BLaER1 (cell line): ENCODE data around the gene TIGD3.

ENCODE experiments used
- H3K27ac ChIP-seq: shearing (Covaris generic); formaldehyde crosslinking; 2 replicates; pipeline ENCODE4 v1.8.1; 2022
- H3K27me3 ChIP-seq: shearing (Covaris generic); formaldehyde crosslinking; 2 replicates; pipeline ENCODE4 v1.8.1; 2022
- H3K36me3 ChIP-seq: shearing (Covaris generic); formaldehyde crosslinking; 2 replicates; pipeline ENCODE4 v1.8.1; 2022
- H3K4me1 ChIP-seq: shearing (Covaris generic); formaldehyde crosslinking; 2 replicates; pipeline ENCODE4 v1.8.1; 2022
- H3K4me2 ChIP-seq: shearing (Covaris generic); formaldehyde crosslinking; 2 replicates; pipeline ENCODE4 v1.8.1; 2022
- H3K4me3 ChIP-seq: shearing (Covaris generic); formaldehyde crosslinking; 2 replicates; pipeline ENCODE4 v1.8.1; 2022
- H3K9ac ChIP-seq: shearing (Covaris generic); formaldehyde crosslinking; 2 replicates; pipeline ENCODE4 v1.8.1; 2022
- H3K9me3 ChIP-seq: shearing (Covaris generic); formaldehyde crosslinking; 2 replicates; pipeline ENCODE4 v1.8.1; 2022
- H4K20me1 ChIP-seq: shearing (Covaris generic); formaldehyde crosslinking; 2 replicates; pipeline ENCODE4 v1.8.1; 2022
- Cebpa-rat ChIP-seq: shearing (Covaris generic); IDR thresholded peaks from 2 replicates; pipeline ENCODE4 v1.8.1; 2022

Gene TIGD3

DNA sequence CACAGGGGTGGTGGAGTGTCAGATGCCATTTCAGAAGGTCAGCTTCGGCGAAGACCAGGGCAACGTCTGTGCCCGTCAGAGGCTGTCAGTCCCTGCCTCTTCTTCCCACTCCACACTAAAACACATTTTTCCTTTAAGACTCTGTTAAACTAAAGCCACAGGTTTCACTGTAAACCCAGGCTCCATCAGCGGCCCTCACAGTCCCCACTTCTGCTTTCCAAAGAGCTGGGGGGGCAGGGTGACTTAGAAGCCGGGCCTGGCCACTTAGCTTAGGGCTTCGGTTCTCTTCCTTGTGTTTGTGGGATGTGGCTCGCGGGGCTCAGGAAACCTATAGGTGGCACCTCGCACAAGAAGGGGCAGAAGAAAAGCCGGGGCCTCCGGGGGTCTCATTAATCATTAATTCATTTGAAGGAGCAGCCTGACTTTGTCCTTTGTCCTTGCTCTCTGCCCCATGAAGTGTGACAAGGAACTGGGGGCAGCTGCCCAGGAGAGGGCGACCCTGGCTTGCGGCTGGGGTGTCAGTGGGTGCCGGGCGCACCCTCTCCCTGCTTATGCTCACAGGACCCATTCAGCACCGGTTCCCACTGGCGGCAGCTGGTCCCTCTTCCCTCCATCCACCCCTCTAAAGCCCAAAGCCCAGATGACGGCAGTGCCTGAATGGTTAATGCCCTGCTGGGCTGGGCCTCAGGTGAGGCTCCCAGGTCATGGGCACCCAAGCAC, 23.8 kb downstream of the TIGD3 start:
- peak overlapping the region; percentile 58 for H3K27ac ChIP-seq
- no peaks in the 10 kb centered on the region for H4K20me1 ChIP-seq
- H3K9ac ChIP-seq: peak overlapping the region; percentile 56
- no peaks in the 10 kb centered on the region for H3K9me3 ChIP-seq
- no peaks in the 10 kb centered on the region for H3K36me3 ChIP-seq
- H3K4me2 ChIP-seq: peak overlapping the region; percentile 74
- no peak overlapping the region for H3K4me3 ChIP-seq
- no peaks in the 10 kb centered on the region for H3K27me3 ChIP-seq
- peaks cover 68% of the 10 kb centered on the region for H3K4me1 ChIP-seq
- no peak for TF ChIP-seq Cebpa-rat

DNA sequence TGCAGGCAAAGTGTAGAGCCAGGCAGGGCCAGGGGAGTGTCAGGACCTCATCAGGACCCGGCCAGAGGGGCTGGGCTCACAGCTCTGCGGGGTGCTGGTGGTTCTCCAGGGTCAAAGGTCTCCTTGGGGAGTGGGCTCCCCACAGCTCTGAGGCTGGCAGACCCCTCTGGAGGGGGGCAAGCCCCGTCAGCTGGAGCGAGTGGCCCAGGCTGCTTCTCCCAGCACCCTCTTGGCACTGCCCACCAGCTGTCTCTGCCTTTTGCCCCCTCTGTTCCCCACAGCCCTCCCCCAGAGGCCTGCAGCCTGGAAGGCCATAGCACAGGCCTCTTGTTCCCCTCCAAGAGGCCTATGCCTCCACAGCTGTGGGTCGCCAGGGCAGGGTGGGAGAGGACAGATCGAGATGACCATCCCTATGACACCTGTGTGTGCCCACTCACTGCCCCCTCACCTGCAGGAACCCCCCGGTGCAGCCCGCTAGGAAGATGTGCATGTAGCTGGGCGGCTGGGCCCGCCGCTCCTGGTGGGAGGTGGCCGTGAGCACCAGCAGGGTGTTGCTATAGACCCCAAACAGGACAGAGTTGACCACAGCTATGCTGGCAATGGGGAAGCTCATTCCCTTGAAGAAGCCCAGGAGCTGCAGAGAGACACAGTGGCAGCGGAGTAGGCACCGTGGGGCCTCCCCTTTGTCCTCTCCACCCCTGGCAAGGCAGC, 24.5 kb downstream of the TIGD3 start:
- Histone ChIP-seq H3K27me3 (no peaks in the 10 kb centered on the region), H4K20me1 (no peaks in the 10 kb centered on the region), H3K9me3 (no peaks in the 10 kb centered on the region), H3K4me2 (peak overlapping the region; percentile 74), H3K9ac (peak overlapping the region; percentile 56), H3K36me3 (no peaks in the 10 kb centered on the region), H3K4me1 (peaks cover 75% of the 10 kb centered on the region), H3K4me3 (no peak overlapping the region), H3K27ac (peak overlapping the region; percentile 94)
- no peak for TF ChIP-seq Cebpa-rat

DNA sequence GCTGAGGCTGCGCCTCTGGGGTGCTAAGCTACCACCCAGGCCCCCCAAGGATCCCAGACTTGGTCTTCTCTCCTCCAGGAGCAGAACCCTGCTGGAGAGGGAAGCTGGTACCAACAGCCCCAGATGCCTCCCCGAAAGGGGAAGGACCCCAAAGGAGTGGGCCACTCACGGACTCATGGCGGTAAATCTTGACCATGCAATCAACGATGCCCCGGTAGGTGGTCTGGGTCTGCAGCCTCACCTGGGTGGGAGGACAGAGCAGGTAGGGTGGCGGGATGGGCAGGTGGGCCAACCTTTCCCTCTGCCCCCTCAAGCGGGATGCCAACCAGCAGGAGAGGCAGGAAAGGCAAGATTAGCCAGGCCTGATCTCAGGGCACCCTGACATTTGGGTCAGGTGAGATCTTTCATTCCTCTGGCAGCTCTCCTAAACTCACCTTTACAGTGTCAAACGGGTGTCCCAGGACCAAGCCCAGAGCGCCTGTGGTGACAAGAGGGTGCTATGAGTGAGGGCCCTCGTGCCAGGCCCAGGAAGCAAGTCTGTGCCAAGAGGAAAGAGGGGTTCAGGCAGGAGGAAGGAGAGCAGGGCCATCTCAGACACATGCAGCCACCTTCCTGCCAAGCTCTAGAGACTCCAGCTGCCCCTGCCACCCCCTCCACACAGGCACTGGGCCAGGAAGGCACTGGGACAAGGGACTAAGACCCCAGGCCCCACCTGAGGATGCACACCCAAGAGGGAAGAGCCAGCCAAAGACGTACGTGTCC, 25.3 kb downstream of the TIGD3 start:
- Histone ChIP-seq H3K27ac (peak overlapping the region; percentile 94), H3K4me1 (peaks cover 82% of the 10 kb centered on the region), H3K9ac (peak overlapping the region; percentile 91; the same call in 1 of the 2 replicates), H3K9me3 (no peaks in the 10 kb centered on the region), H4K20me1 (no peaks in the 10 kb centered on the region), H3K4me2 (peak overlapping the region; percentile 99), H3K27me3 (no peaks in the 10 kb centered on the region), H3K4me3 (no peak overlapping the region), H3K36me3 (no peaks in the 10 kb centered on the region)
- no peak for TF ChIP-seq Cebpa-rat

DNA sequence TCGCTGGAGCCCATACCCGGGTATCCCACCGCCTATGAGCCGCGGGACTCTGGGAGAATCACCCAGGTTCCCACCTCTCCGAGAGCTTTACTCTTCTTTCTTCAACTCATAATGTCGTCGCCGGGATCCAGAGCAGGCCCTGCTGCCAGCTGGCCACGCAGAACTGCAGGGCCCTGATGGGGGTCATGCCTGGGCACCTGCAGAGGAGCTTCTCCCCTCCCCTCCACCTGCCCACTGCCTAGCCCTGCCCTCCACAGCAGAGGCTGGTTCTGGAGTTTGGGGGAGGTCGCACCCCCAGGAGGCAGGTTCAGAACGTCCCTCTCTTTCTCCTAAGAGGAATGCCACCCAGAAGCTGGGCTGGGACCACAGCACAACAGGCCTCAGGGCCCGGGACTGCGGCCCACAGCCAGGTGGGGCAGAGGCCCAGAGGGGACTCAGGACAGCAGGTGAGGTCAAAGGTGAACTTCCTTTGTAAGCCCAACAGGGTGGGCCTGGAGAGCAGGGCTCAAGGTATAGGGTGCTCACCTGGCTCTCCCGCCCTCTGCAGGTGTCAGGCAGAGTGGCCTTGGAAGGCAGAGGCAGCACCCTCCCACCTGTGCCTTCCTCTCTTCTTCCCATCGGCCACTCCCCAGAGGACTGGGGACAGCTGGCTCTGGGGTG, 26.0 kb downstream of the TIGD3 start:
- Histone ChIP-seq H3K9ac (peak overlapping the region; percentile 91), H3K4me2 (peak overlapping the region; percentile 99), H4K20me1 (no peaks in the 10 kb centered on the region), H3K9me3 (no peaks in the 10 kb centered on the region), H3K36me3 (no peaks in the 10 kb centered on the region), H3K4me1 (peaks cover 83% of the 10 kb centered on the region), H3K27ac (peak overlapping the region; percentile 94), H3K27me3 (no peaks in the 10 kb centered on the region), H3K4me3 (no peak overlapping the region)
- no peak for TF ChIP-seq Cebpa-rat

DNA sequence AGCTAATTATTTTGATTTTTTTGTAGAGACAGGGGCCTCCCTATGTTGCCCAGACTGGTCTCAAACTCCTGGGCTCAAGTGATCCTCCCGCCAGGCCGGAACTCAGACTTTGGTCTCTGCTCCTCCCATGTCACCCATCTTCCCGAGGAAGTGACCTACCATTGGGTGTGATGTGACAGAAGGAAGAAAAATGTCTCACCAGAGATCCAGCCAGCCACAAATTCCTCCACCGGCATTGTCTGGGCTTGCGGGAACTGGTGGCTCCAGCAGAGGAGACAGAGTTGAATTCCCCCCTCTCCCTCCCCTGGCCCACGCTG, 27.1 kb downstream of the TIGD3 start:
- H4K20me1 ChIP-seq: no peaks in the 10 kb centered on the region
- peak overlapping the region; percentile 94 for H3K27ac ChIP-seq
- peak overlapping the region; percentile 99 for H3K4me2 ChIP-seq
- TF ChIP-seq Cebpa-rat: no peak
- H3K4me3 ChIP-seq: peak overlapping the region; percentile 70
- H3K9ac ChIP-seq: peak overlapping the region; percentile 91
- no peaks in the 10 kb centered on the region for H3K36me3 ChIP-seq
- no peaks in the 10 kb centered on the region for H3K9me3 ChIP-seq
- H3K4me1 ChIP-seq: peaks cover 90% of the 10 kb centered on the region
- no peaks in the 10 kb centered on the region for H3K27me3 ChIP-seq

DNA sequence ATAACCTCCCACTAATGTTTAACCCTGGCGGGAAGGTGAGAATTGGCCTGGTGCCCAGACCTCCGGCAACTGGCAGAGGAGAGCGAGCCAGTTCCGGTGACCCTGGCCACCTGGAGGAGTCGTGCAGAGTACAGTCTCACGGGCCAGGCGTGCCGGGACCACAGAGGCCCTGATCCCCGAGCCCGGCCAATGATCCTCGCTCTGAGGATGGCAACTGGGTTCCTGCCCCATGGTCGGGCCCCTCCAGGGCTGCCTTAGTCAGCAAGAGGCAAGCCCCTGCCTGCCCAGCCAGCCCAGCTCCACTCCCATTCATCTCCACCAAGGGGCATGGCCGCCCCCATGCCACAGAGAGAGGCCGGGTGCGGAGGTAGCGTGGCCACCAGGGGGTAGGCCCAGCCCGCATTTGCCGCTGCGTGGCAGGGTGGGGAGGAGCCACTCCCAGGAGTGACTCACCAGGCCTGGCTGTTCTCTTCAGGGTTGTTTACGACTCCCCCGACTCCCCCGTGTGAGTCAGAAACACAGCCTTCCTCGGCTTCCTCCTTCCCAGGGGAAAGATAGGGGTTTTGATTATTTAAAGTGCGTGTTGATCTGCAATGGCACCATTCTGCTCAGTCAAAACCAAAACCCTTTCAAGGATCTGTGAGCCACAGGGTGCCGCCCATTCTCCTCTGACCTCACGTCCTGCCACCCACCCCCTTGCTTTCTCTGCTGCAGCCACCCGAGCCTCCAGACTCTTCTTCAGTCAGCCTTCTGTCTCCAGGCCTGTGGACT, 27.7 kb downstream of the TIGD3 start, which contains the start of gene SLC25A45:
Gene SLC25A45 (minus strand): TSS at position 614 of the 771 bp plus-strand sequence. CDS start 695 bp downstream, outside the sequence.
- no peaks in the 10 kb centered on the region for H4K20me1 ChIP-seq
- peak within 1 kb of the TSS; percentile 91 for H3K9ac ChIP-seq
- H3K4me1 ChIP-seq: peaks cover 90% of the 10 kb centered on the region
- peak within 1 kb of the TSS; percentile 70 for H3K4me3 ChIP-seq
- H3K27ac ChIP-seq: peak within 1 kb of the TSS; percentile 94
- no peaks in the 10 kb centered on the region for H3K27me3 ChIP-seq
- no peaks in the 10 kb centered on the region for H3K9me3 ChIP-seq
- TF ChIP-seq Cebpa-rat: no peak
- no peaks in the 10 kb centered on the region for H3K36me3 ChIP-seq
- H3K4me2 ChIP-seq: peak within 1 kb of the TSS; percentile 99

DNA sequence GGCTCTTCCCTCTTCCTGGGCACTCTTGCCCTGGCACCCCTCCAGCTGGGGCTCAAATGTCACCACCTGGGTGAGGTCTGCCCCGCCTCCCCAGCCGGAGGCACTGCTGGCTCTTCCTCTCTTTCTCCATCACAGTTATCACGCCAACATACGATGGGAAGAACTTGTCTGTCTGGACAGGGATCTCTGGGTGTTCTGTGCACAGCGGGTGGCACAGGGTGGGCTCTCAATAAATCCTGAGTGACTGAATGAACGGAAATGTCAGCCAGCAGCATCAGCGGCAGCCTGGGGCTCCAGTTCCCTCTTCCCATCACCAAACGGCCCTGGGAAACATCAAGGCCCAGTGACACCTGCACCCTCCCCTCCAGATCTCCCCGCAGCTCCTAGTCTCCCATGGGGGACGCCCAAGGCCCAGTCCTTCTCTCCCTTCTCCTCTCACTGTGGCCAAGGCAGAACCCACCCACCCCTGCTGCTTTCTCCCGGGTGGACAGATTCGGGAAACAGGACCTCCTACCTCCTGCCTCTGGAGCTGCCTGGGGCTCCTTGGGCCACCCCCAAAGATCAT, 28.3 kb downstream of the TIGD3 start:
- TF ChIP-seq Cebpa-rat: no peak
- peak overlapping the region; percentile 91 for H3K9ac ChIP-seq
- no peaks in the 10 kb centered on the region for H4K20me1 ChIP-seq
- H3K4me3 ChIP-seq: peak overlapping the region; percentile 70
- H3K27ac ChIP-seq: peak overlapping the region; percentile 94
- peak overlapping the region; percentile 99 for H3K4me2 ChIP-seq
- H3K36me3 ChIP-seq: 0 out of 2 replicates have a peak, but pooled peaks cover 2% of the 10 kb centered on the region
- H3K27me3 ChIP-seq: no peaks in the 10 kb centered on the region
- peaks cover 90% of the 10 kb centered on the region for H3K4me1 ChIP-seq
- no peaks in the 10 kb centered on the region for H3K9me3 ChIP-seq

DNA sequence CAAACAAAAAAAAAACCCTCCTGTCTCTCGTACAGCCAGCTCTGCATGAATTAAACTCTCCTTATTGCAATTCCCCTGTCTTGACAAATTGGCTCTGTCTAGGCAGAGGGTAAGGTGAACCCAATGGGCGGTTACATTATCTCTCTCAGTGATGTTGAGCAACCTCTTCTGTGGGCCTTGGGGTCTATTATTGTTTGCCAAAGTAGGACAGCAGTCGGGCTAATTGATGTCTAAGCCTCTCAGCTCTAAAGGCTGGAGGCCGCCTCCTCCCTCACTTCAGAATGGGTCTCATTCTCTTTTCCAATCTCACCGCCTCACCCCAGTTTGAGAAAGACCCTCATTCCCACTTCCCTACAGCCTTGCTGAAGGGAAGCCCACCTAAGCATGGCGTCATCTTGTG, 29.2 kb downstream of the TIGD3 start:
- Histone ChIP-seq H3K4me3 (no peak overlapping the region), H3K4me1 (peaks cover 90% of the 10 kb centered on the region), H3K9me3 (no peaks in the 10 kb centered on the region), H4K20me1 (no peaks in the 10 kb centered on the region), H3K27me3 (no peaks in the 10 kb centered on the region), H3K9ac (peak overlapping the region; percentile 43), H3K27ac (peak overlapping the region; percentile 94), H3K36me3 (peaks cover 10% of the 10 kb centered on the region; the same call in 1 of the 2 replicates), H3K4me2 (peak overlapping the region; percentile 99)
- TF ChIP-seq Cebpa-rat: no peak
